Esophagus muscularis mucosa (tissue), 4 donors: ENCODE results near the gene PRDM2. TPM values are rescaled to one million over a fixed set of nuclear protein-coding genes. Genes with fewer than 3 reads are reported as not detected.

Experiments used
- DNase-seq: peaks from one replicate; pipeline ENCODE4 v3.0.0-alpha.2; 2017; ENCODE audit errors: extremely low spot score
- H3K27ac ChIP-seq, 4 donors: fragments of 200-600 bp; sonication (generic); replicated peaks in 1 of 4; 1 replicate in 3 of 4; 2 replicates in 1 of 4; pipeline ENCODE4 v1.5.1; 2016 to 2019; ENCODE audit warnings: mild to moderate bottlenecking in 1 of 4
- H3K27me3 ChIP-seq, 4 donors: fragments of 200-600 bp; sonication (generic); one replicate each; pipeline versions ENCODE4 v1.5.1 to v1.6.0; 2016 to 2019
- H3K36me3 ChIP-seq, 4 donors: fragments of 200-600 bp; sonication (generic); one replicate each; pipeline ENCODE4 v1.5.1; 2016 to 2019
- H3K4me1 ChIP-seq, 4 donors: fragments of 200-600 bp; sonication (generic); one replicate each; pipeline ENCODE4 v1.5.1; 2016 to 2019
- H3K4me3 ChIP-seq, 4 donors: fragments of 200-600 bp; sonication (generic); 1 replicate in 2 of 4; 2 replicates in 2 of 4; pipeline ENCODE4 v1.5.1; 2016 to 2019; ENCODE audit warnings: mild to moderate bottlenecking in 4 of 4, moderate library complexity in 1 of 4
- H3K9me3 ChIP-seq, 4 donors: fragments of 200-600 bp; sonication (generic); 1 replicate in 3 of 4; 2 replicates in 1 of 4; pipeline ENCODE4 v1.5.1; 2016 to 2019
- EP300 ChIP-seq: sonication (generic); formaldehyde crosslinking; IDR thresholded peaks from one replicate; pipeline ENCODE4 v1.6.1; 2017; ENCODE audit warnings: antibody characterized with exemption
- POLR2A ChIP-seq: fragments of 450-650 bp; IDR thresholded peaks from one replicate; pipeline ENCODE4 v1.6.1; 2017; ENCODE audit warnings: antibody characterized with exemption, moderate library complexity, mild to moderate bottlenecking, low read depth
- POLR2AphosphoS5 ChIP-seq, 2 donors: sonication (generic); formaldehyde crosslinking; IDR thresholded peaks; one replicate each; pipeline ENCODE4 v1.6.1; 2017; ENCODE audit warnings: antibody characterized with exemption in 2 of 2
- WGBS: methylation state at CpG from one replicate; pipeline ENCODE4 v1.1.5; 2018; 5-methylcytosine and 5-hydroxymethylcytosine counted together
- intact Hi-C: fragments of 100-400 bp; cut with DNase I; formaldehyde crosslinking; loops from one replicate; pipeline ENCODE4 v1.15.1; 2023
- total RNA-seq, 4 donors: library from RNA; depleted of rRNA; stranded (reverse); fragments of >200 nt; gene quantifications; one replicate each; pipeline versions ENCODE4 v1.1.0 to v1.2.1, GENCODE V29; 2016
- TF ChIP-seq, protein P1 (sequence below), 3 experiments: fragments of 200-600 bp in 2 of 3; fragments of 450-650 bp in 1 of 3; sonication (generic) in 2 of 3; IDR thresholded peaks; one replicate each; pipeline ENCODE4 v1.5.1; 2017 to 2019; ENCODE audit warnings: antibody characterized with exemption in 3 of 3, mild to moderate bottlenecking in 2 of 3, moderate library complexity in 1 of 3

Gene PRDM2
- total RNA-seq, 4 donors from 2014 or later, result 32.5 to 54.6 (median 44.2) TPM

DNA sequence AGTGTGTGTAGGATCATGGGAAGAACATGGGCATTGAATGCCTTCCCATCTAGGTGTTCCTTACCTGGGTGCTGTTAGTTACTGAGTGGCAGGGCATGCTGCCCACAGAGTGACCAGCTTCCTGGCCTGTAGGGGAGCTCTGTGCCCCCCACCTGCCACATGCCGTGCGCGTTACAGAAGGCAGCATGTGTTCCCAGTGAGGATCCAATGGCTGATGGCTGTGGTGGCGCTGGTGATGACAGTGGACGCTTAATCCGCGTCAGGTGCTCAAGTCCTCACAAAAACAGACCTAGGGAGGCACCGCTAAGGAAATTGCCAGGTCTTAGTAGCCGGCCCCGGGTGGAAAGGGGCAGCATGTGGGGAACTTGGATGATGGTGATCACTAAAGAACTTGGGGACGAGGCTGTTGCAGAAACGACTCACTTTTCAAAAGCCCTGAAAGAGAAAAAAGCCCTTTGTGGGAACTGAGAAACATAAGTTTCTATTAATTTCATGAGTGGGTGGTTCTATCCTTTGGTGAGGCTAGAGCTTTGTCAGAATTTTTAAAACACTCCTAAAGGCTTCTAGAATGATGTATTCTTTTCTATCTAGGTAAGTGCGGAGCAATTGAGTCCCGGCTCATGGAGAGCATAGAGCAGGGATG, 93.2 kb downstream of the PRDM2 start:
- TF ChIP-seq, protein P1, sequence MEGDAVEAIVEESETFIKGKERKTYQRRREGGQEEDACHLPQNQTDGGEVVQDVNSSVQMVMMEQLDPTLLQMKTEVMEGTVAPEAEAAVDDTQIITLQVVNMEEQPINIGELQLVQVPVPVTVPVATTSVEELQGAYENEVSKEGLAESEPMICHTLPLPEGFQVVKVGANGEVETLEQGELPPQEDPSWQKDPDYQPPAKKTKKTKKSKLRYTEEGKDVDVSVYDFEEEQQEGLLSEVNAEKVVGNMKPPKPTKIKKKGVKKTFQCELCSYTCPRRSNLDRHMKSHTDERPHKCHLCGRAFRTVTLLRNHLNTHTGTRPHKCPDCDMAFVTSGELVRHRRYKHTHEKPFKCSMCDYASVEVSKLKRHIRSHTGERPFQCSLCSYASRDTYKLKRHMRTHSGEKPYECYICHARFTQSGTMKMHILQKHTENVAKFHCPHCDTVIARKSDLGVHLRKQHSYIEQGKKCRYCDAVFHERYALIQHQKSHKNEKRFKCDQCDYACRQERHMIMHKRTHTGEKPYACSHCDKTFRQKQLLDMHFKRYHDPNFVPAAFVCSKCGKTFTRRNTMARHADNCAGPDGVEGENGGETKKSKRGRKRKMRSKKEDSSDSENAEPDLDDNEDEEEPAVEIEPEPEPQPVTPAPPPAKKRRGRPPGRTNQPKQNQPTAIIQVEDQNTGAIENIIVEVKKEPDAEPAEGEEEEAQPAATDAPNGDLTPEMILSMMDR (IDR thresholded peaks at IDR 0.05), result no peak
- no peak for TF ChIP-seq EP300
- no peak for TF ChIP-seq POLR2AphosphoS5 (IDR thresholded peaks at IDR 0.05)
- TF ChIP-seq POLR2A, result no peak
- 96% methylated on average over 14 of the region's 14 CpGs for WGBS

DNA sequence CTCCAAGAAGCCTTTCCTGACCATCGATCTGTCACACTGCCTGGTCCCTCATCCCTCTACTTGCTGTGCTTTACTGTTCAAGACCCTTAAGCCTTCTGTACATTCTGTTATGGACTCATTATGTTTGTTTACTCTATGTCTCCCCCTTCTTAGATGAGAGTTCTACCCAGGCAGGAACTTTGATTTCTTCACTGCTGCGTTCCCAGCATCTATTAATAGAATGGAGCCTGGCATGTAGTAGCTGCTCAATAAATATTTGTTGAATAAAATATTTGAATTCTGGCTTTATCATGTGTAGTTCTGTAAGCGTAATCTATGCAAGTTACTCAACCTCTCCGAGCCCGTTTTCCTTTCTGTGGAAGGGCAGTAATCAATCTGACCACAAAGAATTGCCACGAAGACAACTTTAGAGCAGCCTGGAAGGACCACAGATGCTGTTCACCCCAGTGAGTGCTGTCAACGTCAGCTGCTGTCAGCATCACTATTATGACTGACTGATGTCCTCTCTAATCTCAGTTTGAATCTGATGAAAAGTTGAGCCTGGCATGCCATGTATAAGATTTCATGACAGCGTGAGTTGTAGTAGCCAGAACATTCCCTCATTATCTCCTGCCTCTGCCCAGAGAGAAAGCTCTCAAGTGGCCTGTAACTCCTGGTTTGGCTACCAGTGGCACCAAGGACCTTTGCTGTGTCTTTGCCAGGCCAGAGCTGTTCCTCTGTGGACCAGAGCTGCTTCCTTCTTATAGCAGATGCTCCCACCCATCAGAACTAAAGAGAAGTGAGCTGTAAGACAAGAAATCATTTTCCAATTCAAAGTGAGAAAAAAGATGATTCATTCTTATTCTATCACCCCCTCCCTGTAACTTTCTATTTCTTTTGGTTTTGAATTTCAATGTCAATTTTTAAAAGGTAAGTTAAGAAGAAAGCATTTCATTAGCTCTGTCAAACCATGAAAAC, 94.5 kb downstream of the PRDM2 start:
- no peak for TF ChIP-seq EP300
- TF ChIP-seq, protein P1 (IDR thresholded peaks at IDR 0.05), result no peak
- TF ChIP-seq POLR2A, result no peak
- TF ChIP-seq POLR2AphosphoS5 (IDR thresholded peaks at IDR 0.05), result no peak
- no peaks in the 10 kb centered on the region for H3K27me3 ChIP-seq
- peaks cover 0 to 41% (median 13%) of the 10 kb centered on the region in 4 donors for H3K36me3 ChIP-seq
- no peak for DNase-seq
- no peak overlapping the region for H3K27ac ChIP-seq
- 84% methylated on average over 8 of the region's 8 CpGs for WGBS
- intact Hi-C loops, result no loop called here
- H3K9me3 ChIP-seq, result no peaks in the 10 kb centered on the region
- peaks cover 0 to 12% (median 10%) of the 10 kb centered on the region in 4 donors for H3K4me1 ChIP-seq
- no peak overlapping the region for H3K4me3 ChIP-seq

More for the DNA sequence above, 93.2 kb downstream of the PRDM2 start:
- Histone ChIP-seq H3K27me3 (no peaks in the 10 kb centered on the region), H3K4me3 (no peak overlapping the region), H3K9me3 (no peaks in the 10 kb centered on the region), H3K36me3 (peaks cover 6 to 44% (median 20%) of the 10 kb centered on the region in 4 donors), H3K4me1 (peaks cover 0 to 12% (median 10%) of the 10 kb centered on the region in 4 donors), H3K27ac (no peak overlapping the region)
- intact Hi-C loops, result no loop called here
- DNase-seq, result no peak

DNA sequence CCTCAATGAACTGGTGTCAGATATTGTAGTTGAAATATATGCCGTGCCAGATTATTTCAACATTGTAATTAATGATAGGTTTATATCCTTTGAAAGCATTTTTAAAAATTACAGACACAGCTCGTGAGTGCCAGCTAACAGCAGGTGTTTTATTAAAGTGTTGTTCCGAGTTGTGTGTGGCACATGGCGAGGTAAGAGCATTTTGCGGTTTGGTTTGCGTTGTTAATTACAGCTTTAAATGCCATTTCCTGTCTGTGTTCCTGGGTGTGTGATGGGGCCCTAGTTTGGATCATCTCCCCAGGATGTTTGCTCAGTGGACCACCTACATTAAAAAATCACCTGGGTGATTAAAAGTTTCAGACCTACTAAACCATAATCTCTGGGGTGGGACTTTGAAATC, 97.4 kb downstream of the PRDM2 start:
- TF ChIP-seq EP300 (no peak), POLR2AphosphoS5 (IDR thresholded peaks at IDR 0.05) (no peak), POLR2A (no peak)
- TF ChIP-seq, protein P1 (IDR thresholded peaks at IDR 0.05), result no peak
- WGBS, result 90% methylated on average over 6 of the region's 6 CpGs
- H3K4me3 ChIP-seq, result no peak overlapping the region
- intact Hi-C loops, result no loop called here
- H3K9me3 ChIP-seq, result no peaks in the 10 kb centered on the region
- H3K27ac ChIP-seq, result no peak overlapping the region
- H3K27me3 ChIP-seq, result no peaks in the 10 kb centered on the region
- H3K36me3 ChIP-seq, result peaks cover 0 to 41% (median 9%) of the 10 kb centered on the region in 4 donors
- H3K4me1 ChIP-seq, result peaks cover 7 to 12% (median 8%) of the 10 kb centered on the region in 4 donors
- no peak for DNase-seq

DNA sequence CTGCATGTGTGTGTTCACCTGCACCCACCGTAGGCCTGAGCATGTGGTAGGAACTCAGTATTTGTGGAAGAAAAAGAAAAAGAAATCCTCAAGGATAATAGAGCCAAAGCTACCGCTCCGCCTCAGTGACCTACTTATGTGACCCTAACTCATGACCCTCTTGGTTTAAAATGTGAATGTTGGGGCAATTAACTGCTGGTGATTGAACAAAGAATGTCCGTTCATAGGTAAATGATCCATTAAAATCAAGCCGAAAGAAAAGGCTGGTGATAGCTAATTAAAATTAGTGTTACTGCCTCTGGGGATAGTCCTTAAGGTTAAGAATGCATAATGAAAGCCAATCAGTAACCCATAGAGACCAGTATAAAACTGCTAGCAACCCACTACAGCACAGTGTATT, 98.1 kb downstream of the PRDM2 start:
- 95% methylated on average over 5 of the region's 5 CpGs for WGBS
- no peak overlapping the region for H3K27ac ChIP-seq
- peaks cover 0 to 35% (median 9%) of the 10 kb centered on the region in 4 donors for H3K36me3 ChIP-seq
- H3K9me3 ChIP-seq, result no peaks in the 10 kb centered on the region
- TF ChIP-seq POLR2AphosphoS5 (IDR thresholded peaks at IDR 0.05) (no peak), EP300 (no peak), POLR2A (no peak)
- TF ChIP-seq, protein P1 (IDR thresholded peaks at IDR 0.05), result no peak
- intact Hi-C loops, result no loop called here
- H3K4me1 ChIP-seq, result peaks cover 0 to 8% (median 4%) of the 10 kb centered on the region in 4 donors
- no peak overlapping the region for H3K4me3 ChIP-seq
- DNase-seq, result no peak
- no peaks in the 10 kb centered on the region for H3K27me3 ChIP-seq
